ENCODE data around the gene FHAD1.

GRCh38 chr1:15350551-15351200, 103.7 kb downstream of the FHAD1 start:
- TF ChIP-seq POLR2AphosphoS5 (IDR thresholded peaks at IDR 0.05; ENCODE audit: insufficient read depth in 1 of 2, low read depth in 1 of 2) (no peak), CTCF (IDR thresholded peaks at IDR 0.05) (no peak)
